Muscle layer of colon (tissue), 2 donors: ENCODE data around the gene IFNA14.

Experiments used
- H3K27ac ChIP-seq: one replicate; pipeline ENCODE4 v1.7.0; 2013; ENCODE audit warnings: low read depth, mild to moderate bottlenecking, low read length, moderate library complexity
- H3K27me3 ChIP-seq, 2 donors: one replicate each; pipeline ENCODE4 v1.7.0; 2013; ENCODE audit warnings: low read length in 2 of 2, mild to moderate bottlenecking in 2 of 2; ENCODE audit not compliant: insufficient read depth in 2 of 2, control insufficient read depth in 1 of 2
- H3K36me3 ChIP-seq: one replicate; pipeline ENCODE4 v1.7.0; 2013; ENCODE audit warnings: mild to moderate bottlenecking, low read length; ENCODE audit not compliant: insufficient read depth
- H3K4me1 ChIP-seq: one replicate; pipeline ENCODE4 v1.7.0; 2013; ENCODE audit warnings: mild to moderate bottlenecking, low read length; ENCODE audit not compliant: insufficient read depth
- H3K4me3 ChIP-seq, 2 donors: one replicate each; pipeline ENCODE4 v1.7.0; 2013; ENCODE audit warnings: low read length in 2 of 2, low read depth in 1 of 2, mild to moderate bottlenecking in 1 of 2, moderate library complexity in 1 of 2
- H3K9ac ChIP-seq: one replicate; pipeline ENCODE4 v1.7.0; 2013; ENCODE audit warnings: low read length
- H3K9me3 ChIP-seq: one replicate; pipeline ENCODE4 v1.7.0; 2013; ENCODE audit warnings: mild to moderate bottlenecking, low read length
- donor health status: abdominal sarcoma.
- donor health status: Adenocarcinoma of cecum.

IFNA14 gene

GRCh38 chr9:21239911-21240310, at the start of gene IFNA14:
Gene IFNA14 (minus strand): TSS chr9:21240005. CDS start chr9:21239935, 70 bp downstream.
- Histone ChIP-seq H3K9me3 (no peaks in the 10 kb centered on the region), H3K4me3 (no peak within 1 kb of the TSS), H3K27ac (no peak within 1 kb of the TSS), H3K27me3 (no peaks in the 10 kb centered on the region), H3K4me1 (no peaks in the 10 kb centered on the region), H3K36me3 (no peaks in the 10 kb centered on the region), H3K9ac (no peak within 1 kb of the TSS)

- Histone ChIP-seq H3K9me3 (no peaks in the 10 kb centered on the region), H3K4me3 (no peak overlapping the region), H3K36me3 (no peaks in the 10 kb centered on the region), H3K27ac (no peak overlapping the region), H3K4me1 (no peaks in the 10 kb centered on the region), H3K9ac (no peak overlapping the region), H3K27me3 (no peaks in the 10 kb centered on the region)
Measured at GRCh38 chr9:21287280-21287679, 47.5 kb upstream of the IFNA14 start.

GRCh38 chr9:21286659-21287058, 46.9 kb upstream of the IFNA14 start:
- Histone ChIP-seq H3K36me3 (no peaks in the 10 kb centered on the region), H3K9me3 (no peaks in the 10 kb centered on the region), H3K27me3 (no peaks in the 10 kb centered on the region), H3K4me1 (no peaks in the 10 kb centered on the region), H3K4me3 (no peak overlapping the region), H3K27ac (no peak overlapping the region), H3K9ac (no peak overlapping the region)

- no peaks in the 10 kb centered on the region for H3K9me3 ChIP-seq
- H3K27ac ChIP-seq = no peak overlapping the region
- H3K4me1 ChIP-seq = no peaks in the 10 kb centered on the region
- no peak overlapping the region for H3K4me3 ChIP-seq
- no peak overlapping the region for H3K9ac ChIP-seq
- H3K27me3 ChIP-seq = no peaks in the 10 kb centered on the region
- no peaks in the 10 kb centered on the region for H3K36me3 ChIP-seq
Measured at GRCh38 chr9:21286099-21286498, 46.3 kb upstream of the IFNA14 start.

- no peaks in the 10 kb centered on the region for H3K27me3 ChIP-seq
- no peaks in the 10 kb centered on the region for H3K4me1 ChIP-seq
- no peak overlapping the region for H3K27ac ChIP-seq
- H3K9ac ChIP-seq = no peak overlapping the region
- no peaks in the 10 kb centered on the region for H3K36me3 ChIP-seq
- H3K9me3 ChIP-seq = no peaks in the 10 kb centered on the region
- no peak overlapping the region for H3K4me3 ChIP-seq
Measured at GRCh38 chr9:21281275-21281674, 41.5 kb upstream of the IFNA14 start.

- Histone ChIP-seq H3K9ac (no peak overlapping the region), H3K4me1 (no peaks in the 10 kb centered on the region), H3K27me3 (no peaks in the 10 kb centered on the region), H3K27ac (no peak overlapping the region), H3K4me3 (no peak overlapping the region), H3K9me3 (no peaks in the 10 kb centered on the region), H3K36me3 (no peaks in the 10 kb centered on the region)
Measured at GRCh38 chr9:21268347-21268657, 28.5 kb upstream of the IFNA14 start.

GRCh38 chr9:21267485-21268346, 27.9 kb upstream of the IFNA14 start:
- no peak overlapping the region for H3K4me3 ChIP-seq
- no peaks in the 10 kb centered on the region for H3K36me3 ChIP-seq
- no peaks in the 10 kb centered on the region for H3K4me1 ChIP-seq
- no peak overlapping the region for H3K9ac ChIP-seq
- H3K27ac ChIP-seq = no peak overlapping the region
- H3K27me3 ChIP-seq = no peaks in the 10 kb centered on the region
- H3K9me3 ChIP-seq = no peaks in the 10 kb centered on the region

GRCh38 chr9:21266733-21267484, 27.1 kb upstream of the IFNA14 start:
- Histone ChIP-seq H3K27me3 (no peaks in the 10 kb centered on the region), H3K4me3 (no peak overlapping the region), H3K4me1 (no peaks in the 10 kb centered on the region), H3K9ac (no peak overlapping the region), H3K36me3 (no peaks in the 10 kb centered on the region), H3K27ac (no peak overlapping the region), H3K9me3 (no peaks in the 10 kb centered on the region)

GRCh38 chr9:21265421-21266189, 25.8 kb upstream of the IFNA14 start:
- H3K4me3 ChIP-seq = no peak overlapping the region
- H3K36me3 ChIP-seq = no peaks in the 10 kb centered on the region
- no peaks in the 10 kb centered on the region for H3K27me3 ChIP-seq
- no peaks in the 10 kb centered on the region for H3K4me1 ChIP-seq
- H3K9me3 ChIP-seq = no peaks in the 10 kb centered on the region
- H3K27ac ChIP-seq = no peak overlapping the region
- H3K9ac ChIP-seq = no peak overlapping the region

- Histone ChIP-seq H3K4me1 (no peaks in the 10 kb centered on the region), H3K9ac (no peak overlapping the region), H3K36me3 (no peaks in the 10 kb centered on the region), H3K4me3 (no peak overlapping the region), H3K27me3 (no peaks in the 10 kb centered on the region), H3K27ac (no peak overlapping the region), H3K9me3 (no peaks in the 10 kb centered on the region)
Measured at GRCh38 chr9:21255538-21256212, 15.9 kb upstream of the IFNA14 start.
